Upper lobe of left lung (tissue), 4 donors: Measurements from ENCODE around the gene KPNA6.
"Not testable (repeated sequence)": the region's sequence is repeated elsewhere in the genome, so short reads cannot be mapped to it uniquely, and the experiment has no call there.

Source experiments
- EP300 ChIP-seq, 4 donors: sonication (generic); formaldehyde crosslinking; IDR thresholded peaks; one replicate each; pipeline ENCODE4 v1.5.1; 2017; ENCODE audit warnings: antibody characterized with exemption in 4 of 4, control low read depth in 2 of 4
- POLR2A ChIP-seq, 4 donors: fragments of 450-650 bp; IDR thresholded peaks; one replicate each; pipeline ENCODE4 v1.5.1; 2016 to 2017; ENCODE audit warnings: antibody characterized with exemption in 4 of 4, mild to moderate bottlenecking in 2 of 4
- POLR2AphosphoS5 ChIP-seq, 2 donors: sonication (generic); formaldehyde crosslinking; IDR thresholded peaks; one replicate each; pipeline ENCODE4 v1.5.1; 2017; ENCODE audit warnings: antibody characterized with exemption in 2 of 2
- TF ChIP-seq, protein P1 (sequence below), 6 experiments: fragments of 450-650 bp in 4 of 6; fragments of 200-600 bp in 2 of 6; sonication (generic) in 2 of 6; IDR thresholded peaks; one replicate each; pipeline ENCODE4 v1.5.1; 2016 to 2019; ENCODE audit warnings: antibody characterized with exemption in 6 of 6

DNA sequence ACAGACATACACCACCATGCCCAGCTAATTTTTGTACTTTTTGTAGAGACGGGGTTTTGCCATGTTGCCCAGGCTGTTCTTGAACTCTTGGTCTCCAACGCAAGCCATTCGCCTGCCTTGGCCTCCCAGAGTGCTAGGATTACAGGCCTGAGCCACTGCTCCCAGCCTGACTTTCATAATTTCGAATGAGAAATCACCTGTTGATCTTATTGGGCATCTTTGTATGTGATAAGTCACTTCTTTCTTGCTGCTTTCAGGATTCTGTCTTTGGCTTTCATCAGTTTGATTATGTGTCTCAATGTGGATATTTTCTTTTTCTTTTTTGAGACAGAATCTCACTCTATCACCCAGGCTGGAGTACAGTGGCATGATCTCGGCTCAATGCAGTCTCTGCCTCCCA, 39.9 kb downstream of the KPNA6 start:
- TF ChIP-seq, protein P1, sequence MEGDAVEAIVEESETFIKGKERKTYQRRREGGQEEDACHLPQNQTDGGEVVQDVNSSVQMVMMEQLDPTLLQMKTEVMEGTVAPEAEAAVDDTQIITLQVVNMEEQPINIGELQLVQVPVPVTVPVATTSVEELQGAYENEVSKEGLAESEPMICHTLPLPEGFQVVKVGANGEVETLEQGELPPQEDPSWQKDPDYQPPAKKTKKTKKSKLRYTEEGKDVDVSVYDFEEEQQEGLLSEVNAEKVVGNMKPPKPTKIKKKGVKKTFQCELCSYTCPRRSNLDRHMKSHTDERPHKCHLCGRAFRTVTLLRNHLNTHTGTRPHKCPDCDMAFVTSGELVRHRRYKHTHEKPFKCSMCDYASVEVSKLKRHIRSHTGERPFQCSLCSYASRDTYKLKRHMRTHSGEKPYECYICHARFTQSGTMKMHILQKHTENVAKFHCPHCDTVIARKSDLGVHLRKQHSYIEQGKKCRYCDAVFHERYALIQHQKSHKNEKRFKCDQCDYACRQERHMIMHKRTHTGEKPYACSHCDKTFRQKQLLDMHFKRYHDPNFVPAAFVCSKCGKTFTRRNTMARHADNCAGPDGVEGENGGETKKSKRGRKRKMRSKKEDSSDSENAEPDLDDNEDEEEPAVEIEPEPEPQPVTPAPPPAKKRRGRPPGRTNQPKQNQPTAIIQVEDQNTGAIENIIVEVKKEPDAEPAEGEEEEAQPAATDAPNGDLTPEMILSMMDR (IDR thresholded peaks at IDR 0.05), result not testable (repeated sequence)
- TF ChIP-seq EP300, POLR2A, POLR2AphosphoS5 (IDR thresholded peaks at IDR 0.05): not testable (repeated sequence)
